ENCODE data around the gene ATP10A.

- TF ChIP-seq CTCF (IDR thresholded peaks at IDR 0.05 in 2 of 3, conservative IDR thresholded peaks at IDR 0.05 in 1 of 3; ENCODE audit: borderline replicate concordance in 1 of 3, insufficient read depth in 1 of 3, low read depth in 2 of 3, low read length in 2 of 3) (no peak), CEBPB (IDR thresholded peaks at IDR 0.05; ENCODE audit: low read depth) (no peak), REST (IDR thresholded peaks at IDR 0.05; ENCODE audit: low read depth) (no peak), SIN3A (IDR thresholded peaks at IDR 0.05; ENCODE audit: low read depth) (no peak), EZH2 (IDR thresholded peaks at IDR 0.05) (no peak), POLR2A (IDR thresholded peaks at IDR 0.05; ENCODE audit: borderline replicate concordance, extremely low read depth, insufficient read depth, insufficient read length) (no peak)
Measured at GRCh38 chr15:25903024-25903581, 40.0 kb upstream of the ATP10A start.
